ENCODE results near the gene CELA2A.
"Not testable (repeated sequence)": the region's sequence is repeated elsewhere in the genome, so short reads cannot be mapped to it uniquely, and the experiment has no call there.

CELA2A gene

DNA sequence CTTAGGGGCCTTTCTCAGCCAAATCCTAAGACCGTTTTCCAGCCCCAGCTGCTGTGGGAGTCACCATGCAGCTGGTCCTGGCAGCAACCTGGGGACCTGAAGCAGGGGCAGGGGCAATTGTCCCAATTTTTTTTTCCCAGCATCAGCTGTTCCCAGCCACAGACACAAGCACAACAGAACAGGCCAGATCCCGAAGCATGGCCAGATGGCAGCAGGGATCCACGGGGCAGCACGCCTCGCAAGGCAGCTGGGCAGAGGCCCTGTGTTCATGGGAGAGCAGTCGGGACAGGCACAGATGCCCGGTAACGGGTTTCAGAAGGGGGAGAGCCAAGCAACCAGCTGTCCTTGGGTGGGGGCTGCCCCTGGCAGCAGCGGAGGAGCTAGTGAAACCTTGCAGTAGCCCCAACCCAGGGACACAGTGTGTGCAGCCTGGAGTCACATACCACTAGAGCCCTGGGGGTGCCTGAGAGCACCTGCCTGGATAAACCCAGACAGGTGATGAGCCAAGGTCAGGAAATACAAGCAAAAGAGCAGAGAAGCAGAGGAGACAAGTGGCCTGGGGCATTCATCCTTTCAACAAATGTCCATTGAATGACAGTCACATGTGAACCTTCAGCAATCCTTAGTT lies 13.4 kb downstream of the CELA2A start:
- DNase-seq (ENCODE audit: low spot score): not testable (repeated sequence)

DNA sequence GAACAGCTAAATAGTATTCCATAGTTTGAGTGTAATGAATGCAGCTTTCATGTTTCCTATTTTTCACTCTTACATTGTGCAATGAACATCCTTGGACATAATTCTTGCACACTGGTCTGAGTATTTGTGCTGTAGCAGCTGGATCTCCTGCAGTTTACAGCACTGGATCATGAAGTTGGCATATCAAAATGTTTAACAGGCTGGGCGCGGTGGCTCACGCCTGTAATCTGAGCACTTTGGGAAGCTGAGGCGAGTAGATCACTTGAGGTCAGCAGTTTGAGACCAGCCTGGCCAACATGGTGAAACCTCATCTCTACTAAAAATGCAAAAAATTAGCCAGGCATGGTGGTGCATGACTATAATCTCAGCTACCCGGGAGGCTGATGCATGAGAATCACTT lies 14.5 kb downstream of the CELA2A start:
- not testable (repeated sequence) for DNase-seq (ENCODE audit: low spot score)

DNA sequence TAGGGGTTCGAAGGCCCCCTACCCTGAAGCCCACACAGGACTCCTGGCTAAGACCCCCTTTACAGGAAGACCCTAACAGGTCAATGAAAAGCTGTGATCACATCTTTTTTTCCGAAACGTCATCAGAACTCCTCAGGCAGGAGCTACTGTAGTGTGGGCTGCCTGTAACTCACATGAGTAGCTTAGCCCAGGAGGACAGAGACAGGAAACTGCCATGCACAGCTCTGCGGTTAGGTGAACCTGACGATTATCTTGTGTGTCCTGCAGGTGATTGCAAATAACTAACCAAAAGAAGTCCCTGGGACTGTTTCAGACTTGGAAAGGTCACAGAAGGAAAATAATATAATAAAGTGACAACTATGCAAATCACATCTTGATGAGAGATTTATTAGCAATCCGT lies 15.2 kb downstream of the CELA2A start:
- not testable (repeated sequence) for DNase-seq (ENCODE audit: low spot score)

DNA sequence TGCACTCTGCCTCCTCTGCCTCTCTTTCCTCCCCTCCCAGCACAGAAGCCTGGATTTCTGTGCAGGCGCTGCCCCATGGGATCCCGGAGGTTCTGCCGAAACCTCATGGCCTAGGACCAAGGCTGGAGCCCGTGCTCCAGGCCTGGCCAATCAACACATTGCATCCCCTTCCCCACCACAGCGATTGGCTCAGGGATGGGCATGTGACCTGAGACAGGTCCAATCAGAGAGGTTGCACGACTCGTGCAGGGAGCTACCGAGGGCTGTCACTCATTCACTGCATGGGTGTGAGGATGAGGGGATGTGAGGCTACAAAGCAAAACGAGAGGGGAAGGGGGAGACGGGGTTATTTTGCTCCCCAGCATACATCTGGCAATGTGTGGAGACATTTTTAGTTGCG lies 16.1 kb downstream of the CELA2A start:
- no peak for DNase-seq (ENCODE audit: low spot score)

DNA sequence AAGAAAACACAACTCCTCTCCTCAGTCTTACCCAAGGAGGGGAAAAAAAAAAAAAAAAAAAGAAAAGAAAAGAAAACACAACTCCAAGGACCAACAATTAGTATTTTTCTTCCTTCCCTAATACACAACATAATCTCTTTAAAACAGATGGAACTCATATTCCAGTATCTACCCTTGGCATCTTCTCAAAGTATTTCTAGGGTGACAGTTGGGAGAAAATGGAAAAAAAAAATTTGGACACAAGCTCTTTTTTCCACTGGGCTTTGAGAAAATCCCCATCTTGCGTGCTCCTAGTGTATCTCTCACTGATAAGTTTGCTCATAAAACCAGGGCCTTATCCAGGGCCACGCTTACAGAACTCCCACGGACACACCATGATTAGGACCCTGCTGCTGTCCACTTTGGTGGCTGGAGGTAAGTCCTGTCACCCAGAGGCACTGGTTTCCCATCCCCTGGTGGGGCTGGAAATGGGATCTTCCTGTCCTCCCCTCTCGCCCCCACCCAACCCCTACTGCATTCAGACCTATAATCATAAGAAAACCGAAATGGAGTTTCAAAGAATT lies 19.3 kb downstream of the CELA2A start, which contains the start of gene CELA2B:
TSS of gene CELA2B (plus strand) at position 353 of the 563 bp plus-strand sequence. CDS start at position 375, 22 bp downstream.
- DNase-seq (ENCODE audit: low spot score): no peak

DNA sequence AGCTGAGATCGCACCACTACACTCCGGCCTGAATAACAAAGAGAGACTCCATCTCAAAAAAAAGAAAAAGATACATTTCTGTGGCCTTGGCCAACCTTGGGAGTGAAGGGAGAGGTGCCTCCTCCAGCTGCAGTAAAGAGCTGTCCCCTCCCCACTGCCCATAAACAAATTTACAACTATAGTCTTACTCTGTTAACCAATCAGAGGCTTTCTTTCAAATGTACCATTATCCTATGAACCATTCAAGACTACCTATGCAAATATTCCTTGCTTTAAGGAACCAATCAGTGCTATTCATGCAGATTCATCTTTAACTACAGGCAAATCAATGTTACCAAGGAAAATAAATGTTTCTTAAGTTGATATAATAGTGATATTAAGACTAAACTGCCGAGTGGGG lies 20.4 kb downstream of the CELA2A start:
- DNase-seq (ENCODE audit: low spot score): no peak

DNA sequence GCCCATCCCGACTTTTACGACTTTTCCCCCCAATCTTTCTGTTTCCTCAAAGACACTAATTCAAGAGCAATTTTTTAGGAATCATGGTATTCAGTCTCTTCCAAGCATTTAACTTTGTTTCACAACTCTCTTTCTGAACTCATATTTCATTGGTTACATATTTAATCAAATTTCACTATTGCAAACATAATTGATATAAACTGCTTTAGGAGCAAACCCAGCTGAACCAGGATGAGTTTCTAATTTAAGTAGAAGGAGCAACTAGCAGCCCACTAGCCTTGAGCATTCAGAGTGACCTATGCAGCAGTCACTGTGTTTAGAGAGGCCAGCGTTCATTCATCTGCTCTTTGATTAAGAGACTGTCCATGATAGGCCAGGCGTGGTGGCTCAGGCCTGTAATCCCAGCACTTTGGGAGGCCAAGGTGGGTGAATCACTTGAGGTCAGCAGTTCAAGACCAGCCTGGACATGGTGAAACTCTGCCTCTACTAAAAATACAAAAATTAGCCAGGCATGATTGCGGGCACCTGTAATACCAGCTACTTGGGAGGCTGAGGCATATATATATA lies 21.2 kb downstream of the CELA2A start:
- DNase-seq (ENCODE audit: low spot score): peak; percentile 12

DNA sequence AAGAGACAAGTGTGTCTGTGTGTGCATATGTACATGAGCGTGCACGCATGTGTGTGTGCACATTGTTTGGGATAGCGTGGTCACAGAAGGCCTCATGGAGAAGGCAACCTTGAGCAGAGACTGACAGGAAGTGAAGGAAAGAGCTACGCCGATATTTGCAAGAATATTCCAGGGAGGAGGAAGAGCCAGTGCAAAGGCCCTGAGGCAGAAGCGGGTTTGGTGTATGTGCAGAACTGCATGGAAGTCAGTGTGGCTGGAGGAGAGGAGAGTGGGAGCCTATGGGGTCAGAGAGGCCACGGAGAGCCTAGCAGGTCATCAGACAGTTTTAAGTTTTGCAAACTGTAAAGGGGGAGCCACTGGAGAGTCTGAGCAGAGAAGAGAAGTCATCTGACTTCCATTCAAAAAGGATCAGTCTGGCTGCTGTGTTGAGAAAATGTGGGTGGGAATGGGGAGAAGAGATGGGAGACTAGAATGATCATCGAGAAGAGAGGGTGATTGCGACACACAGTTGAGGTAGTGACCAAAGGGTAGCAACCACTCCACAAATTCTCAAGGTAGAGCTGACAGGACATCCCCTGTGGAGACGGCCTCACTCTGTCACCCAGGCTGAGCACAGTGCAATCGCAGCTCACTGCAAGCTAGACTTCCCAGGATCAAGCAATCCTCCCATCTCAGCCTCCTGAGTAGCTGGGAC lies 23.3 kb downstream of the CELA2A start:
- DNase-seq (ENCODE audit: low spot score): no peak

DNA sequence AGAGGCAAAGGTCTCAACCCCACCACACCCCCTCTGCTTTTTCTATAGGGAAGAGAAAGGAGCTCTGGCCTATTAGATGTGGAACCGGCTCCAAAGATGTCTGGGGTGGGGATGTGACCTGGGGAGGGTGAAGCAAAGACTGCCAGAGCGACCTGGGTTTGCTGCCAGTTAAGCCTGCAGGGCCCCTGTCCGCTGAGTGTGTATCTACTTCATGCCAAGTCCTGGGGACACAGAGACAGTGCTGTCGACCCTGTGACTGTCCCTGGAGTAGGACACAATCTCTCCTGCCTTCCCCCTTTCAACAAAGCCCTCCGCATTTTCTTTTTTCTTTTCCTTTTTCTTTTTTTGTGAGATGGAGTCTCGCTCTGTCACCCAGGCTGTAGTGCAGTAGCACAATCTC lies 25.9 kb downstream of the CELA2A start:
- not testable (repeated sequence) for DNase-seq (ENCODE audit: low spot score)

DNA sequence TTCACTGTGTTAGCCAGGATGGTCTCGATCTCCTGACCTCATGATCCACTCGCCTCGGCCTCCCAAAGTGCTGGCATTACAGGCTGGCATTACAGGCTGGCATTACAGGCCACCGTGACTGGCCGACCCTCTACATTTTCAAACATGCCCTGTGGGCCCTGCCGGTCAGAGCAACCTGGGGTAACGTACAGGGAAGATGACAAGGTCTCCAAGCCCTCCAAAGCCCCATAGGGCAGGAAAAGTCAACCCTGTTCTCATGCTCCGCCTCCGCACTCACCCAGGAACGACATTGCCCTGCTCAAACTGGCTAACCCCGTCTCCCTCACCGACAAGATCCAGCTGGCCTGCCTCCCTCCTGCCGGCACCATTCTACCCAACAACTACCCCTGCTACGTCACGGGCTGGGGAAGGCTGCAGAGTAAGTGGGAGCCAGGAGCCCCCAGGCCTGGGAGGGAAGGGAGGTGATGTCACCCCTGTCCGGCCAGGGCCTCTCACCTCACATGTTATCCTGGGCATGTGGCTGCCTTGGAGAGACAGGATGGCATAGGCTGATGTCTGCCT lies 26.5 kb downstream of the CELA2A start:
- DNase-seq (ENCODE audit: low spot score): not testable (repeated sequence)

DNA sequence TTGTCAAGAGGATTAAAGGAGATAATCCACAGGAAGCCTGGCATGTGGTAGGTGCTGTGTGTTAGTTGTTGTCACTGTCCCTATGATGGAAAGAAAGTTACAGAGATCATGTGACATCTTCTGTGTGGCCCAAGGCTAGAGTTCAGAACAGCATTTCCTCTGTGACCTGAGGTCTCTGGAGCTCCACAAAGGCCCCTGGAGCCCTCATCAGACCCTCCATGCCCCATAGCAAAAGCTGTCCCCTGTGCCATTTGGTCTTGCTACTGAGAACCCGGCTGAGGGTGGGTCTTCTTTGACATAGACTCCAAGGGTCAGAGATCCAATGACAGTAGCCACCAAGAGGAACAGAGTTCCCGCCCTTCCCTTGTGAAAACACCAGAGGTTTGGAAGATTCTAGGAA lies 27.4 kb downstream of the CELA2A start:
- no peak for DNase-seq (ENCODE audit: low spot score)

DNA sequence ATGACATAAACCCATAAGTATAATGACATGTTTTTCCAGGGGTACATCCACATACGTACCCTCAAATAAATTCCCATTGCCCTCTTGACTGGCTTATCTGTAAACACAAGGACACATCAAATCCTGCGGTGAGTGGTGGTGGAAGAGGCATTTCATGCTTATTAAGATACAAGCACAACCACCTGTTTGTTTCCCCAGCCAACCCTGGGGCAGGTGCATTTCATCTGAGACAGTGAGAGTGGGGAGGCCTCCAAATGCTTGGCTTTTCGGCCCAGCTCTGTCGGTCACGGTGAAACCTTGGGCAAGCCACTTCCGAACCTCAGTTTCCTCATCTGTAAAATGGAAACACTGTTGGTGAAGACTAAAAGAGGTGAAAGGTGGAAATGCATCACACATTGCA lies 27.9 kb downstream of the CELA2A start:
- not testable (repeated sequence) for DNase-seq (ENCODE audit: low spot score)

DNA sequence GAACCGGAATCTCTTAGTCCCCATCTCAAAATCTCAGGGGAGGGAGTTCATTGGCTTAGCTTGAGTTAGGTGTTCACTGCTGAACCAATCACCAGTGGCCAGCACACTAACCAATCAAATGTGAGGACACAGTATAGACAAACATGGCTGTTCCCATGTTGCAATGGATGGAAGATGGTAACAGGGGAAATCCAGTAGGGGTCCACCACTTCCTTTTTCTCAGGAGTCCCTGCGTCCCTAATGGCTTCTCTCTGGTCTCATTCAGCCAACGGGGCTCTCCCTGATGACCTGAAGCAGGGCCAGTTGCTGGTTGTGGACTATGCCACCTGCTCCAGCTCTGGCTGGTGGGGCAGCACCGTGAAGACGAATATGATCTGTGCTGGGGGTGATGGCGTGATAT lies 29.1 kb downstream of the CELA2A start:
- DNase-seq (ENCODE audit: low spot score): no peak

DNA sequence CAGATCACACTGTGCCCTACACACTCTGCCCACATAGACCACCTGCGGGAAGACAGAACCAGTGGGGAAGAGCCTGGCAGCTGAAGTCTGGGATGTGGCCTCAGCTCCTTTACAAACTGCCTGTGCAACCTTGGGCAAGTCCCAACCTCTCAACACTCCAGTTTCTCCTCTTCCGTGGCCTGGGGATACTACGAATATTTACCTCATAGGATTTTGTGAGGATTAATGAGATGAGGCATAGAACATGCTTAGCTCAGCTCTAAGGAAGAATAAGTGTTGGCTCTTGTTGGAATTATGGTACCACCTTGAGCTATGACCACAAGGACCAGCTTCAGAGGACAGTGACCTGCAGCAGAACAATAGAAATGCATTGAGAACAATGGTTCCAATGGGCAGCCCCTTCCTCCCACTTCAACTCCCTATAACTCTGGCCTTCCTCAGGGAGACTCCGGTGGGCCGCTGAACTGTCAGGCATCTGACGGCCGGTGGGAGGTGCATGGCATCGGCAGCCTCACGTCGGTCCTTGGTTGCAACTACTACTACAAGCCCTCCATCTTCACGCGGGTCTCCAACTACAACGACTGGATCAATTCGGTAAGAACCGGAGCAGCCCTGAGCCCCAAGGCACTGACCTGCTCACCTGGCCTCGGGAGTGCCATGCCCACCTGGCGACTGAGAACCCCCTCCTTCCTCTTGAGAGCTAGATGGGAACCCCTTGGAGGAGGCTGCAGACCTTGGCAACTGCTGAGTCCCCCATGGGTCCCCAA lies 30.5 kb downstream of the CELA2A start:
- DNase-seq (ENCODE audit: low spot score): not testable (repeated sequence)

DNA sequence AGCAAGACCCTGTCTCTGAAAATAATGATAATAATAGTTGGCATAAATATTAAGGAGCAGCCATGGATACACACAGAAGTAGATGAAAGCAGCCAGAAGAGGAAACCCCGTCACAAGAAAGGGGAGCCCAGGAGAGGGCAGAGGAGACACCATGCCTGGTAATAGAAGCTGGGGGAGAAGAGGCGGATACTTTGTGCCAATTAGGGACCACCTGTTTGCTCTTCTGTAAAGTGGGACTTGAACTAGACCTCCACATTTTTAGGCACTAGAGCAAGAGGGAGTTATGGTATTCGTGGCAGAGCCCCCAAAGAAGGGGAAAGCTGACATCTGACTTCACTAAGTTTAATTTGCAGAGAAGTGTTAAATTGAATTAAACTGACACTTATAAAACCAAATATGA lies 31.8 kb downstream of the CELA2A start:
- DNase-seq (ENCODE audit: low spot score): no peak

DNA sequence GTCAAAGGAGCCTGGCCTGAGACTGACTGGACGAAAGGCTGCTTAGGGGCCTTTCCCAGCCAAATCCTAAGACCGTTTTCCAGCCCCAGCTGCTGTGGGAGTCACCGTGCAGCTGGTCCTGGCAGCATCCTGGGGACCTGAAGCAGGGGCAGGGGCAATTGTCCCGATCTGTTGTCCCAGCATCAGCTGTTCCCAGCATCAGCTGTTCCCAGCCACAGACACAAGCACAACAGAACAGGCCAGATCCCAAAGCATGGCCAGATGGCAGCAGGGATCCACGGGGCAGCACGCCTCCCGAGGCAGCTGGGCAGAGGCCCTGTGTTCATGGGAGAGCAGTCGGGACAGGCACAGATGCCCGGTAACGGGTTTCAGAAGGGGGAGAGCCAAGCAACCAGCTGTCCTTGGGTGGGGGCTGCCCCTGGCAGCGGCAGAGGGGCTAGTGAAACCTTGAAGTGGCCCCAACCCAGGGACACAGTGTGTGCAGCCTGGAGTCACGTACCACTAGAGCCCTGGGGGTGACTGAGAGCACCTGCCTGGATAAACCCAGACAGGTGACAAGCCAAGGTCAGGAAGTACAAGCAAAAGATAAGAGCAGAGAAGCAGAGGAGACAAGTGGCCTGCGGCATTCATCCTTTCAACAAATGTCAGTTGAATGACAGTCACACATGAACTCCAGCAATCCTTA lies 32.7 kb downstream of the CELA2A start:
- no peak for DNase-seq (ENCODE audit: low spot score)

DNA sequence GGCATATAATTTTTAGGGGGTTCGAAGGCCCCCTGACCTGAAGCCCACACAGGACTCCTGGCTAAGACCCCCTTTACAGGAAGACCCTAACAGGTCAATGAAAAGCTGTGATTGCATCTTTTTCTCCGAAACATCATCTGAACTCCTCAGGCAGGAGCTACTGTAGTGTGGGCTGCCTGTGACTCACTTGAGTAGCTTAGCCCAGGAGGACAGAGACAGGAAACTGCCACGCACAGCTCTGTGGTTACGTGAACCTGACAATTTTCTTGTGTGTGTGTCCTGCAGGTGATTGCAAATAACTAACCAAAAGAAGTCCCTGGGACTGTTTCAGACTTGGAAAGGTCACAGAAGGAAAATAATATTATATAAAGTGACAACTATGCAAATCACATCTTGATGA lies 34.5 kb downstream of the CELA2A start:
- DNase-seq (ENCODE audit: low spot score): not testable (repeated sequence)

DNA sequence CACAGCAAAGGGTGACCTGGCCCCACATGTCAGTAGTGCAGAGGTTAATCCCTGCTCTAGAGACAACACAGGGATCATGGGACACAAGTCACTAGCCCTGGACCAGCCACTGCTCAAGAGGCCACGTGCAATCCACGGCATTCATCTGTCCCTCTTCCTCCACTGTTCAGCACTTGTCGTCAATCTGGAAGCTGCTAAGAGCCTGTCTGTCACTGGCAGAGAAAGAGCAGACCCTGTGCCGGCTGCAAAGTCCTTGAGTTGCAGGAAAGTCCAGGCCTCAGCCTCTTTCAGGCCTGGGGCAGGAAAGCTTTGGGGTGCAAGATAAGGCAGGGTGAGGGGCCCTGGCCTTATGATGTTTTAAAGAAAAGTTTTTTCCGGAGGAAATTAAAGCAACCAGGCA lies 36.1 kb downstream of the CELA2A start:
- no peak for DNase-seq (ENCODE audit: low spot score)

DNA sequence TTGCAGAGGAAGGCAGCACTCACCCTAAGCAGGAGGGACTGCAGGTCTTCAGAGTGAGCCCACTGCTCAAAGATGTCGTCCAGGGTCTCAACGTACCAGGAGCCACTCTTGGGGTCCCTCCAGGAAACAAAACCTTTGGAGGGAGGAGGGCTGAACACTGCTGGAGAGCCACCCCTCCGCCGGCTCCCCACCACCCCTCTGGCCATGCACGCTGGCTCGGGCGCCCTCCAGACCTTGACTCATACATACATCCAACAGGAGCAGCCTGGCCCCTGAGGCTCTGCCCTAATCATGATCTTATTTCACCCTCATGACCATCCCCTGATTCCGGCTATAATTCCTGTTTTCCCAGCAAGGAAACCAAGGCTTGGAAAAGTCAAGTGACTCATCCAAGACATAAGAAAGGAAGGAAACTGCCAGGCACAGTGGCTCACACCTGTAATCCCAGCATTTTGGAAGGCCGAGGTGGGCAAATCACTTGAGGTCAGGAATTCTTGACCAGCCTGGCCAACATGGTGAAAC lies 37.4 kb downstream of the CELA2A start:
- DNase-seq (ENCODE audit: low spot score): no peak

DNA sequence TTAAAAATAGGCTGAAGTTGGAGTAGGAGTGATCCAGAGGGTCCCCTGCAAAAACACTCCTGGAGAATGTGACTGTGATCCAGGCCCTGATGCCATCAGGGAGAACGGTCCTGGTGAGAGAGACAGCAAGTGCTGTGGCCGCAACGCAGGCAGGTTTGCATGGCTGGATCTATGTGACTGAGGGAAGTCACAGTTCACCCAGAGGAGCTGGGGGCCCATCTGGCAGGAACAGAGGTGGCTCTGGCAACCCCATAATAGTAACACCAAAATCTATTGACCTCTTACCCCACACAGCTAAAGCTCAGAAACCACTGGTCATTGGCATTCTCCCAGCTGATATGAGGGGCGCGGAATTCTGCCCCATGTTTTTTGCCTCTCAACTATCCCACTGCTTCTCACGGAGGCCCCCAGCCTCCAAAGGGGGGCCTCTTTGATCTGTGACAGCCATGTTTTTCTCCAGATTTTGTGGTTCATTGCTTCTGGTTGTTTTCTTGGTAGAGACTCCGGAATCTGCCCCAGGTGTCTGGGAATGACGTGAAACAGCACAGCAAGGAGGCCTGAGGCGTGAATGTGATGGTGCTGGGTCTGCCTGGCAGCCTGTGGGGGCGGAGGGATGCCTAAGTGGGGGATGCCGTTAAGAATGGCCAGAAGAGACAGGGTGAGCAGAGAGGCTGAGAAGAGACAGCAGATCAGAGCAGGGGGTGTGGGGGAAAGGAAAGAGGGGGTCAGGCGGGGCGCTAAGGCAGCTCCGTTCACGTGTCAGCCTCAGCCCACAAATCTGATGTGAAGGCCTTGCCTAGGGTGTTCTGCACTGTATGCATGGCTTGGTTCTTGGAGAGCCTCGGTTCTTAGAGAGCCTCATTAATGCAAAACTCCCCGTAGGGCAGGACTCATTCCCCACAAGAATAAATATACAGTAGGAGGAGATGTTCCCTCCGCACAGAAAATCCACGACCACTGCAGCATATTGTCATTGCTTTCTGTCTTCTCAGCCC lies 43.9 kb downstream of the CELA2A start:
- DNase-seq (ENCODE audit: low spot score): no peak

All from RKO (cell line).